Body of pancreas (tissue), 4 donors: ENCODE measurements around the gene BEST2. TPM values are rescaled to one million over a fixed set of nuclear protein-coding genes. Genes with fewer than 3 reads are reported as not detected.

Source experiments
- ATAC-seq: fragments of 150-250 bp; one replicate; pipeline ENCODE4 v1.9.1; 2016
- DNase-seq, 4 donors: peaks; one replicate each; pipeline ENCODE4 v3.0.0-alpha.2; 2019
- H3K27ac ChIP-seq, 4 donors: fragments of 200-600 bp; sonication (generic); 1 replicate in 3 of 4; 2 replicates in 1 of 4; pipeline versions ENCODE4 v1.5.1 to v1.6.1; 2016 to 2019; ENCODE audit warnings: mild to moderate bottlenecking in 1 of 4, mixed read lengths in 1 of 4, moderate library complexity in 1 of 4
- H3K27me3 ChIP-seq, 2 donors: fragments of 200-600 bp; sonication (generic); one replicate each; pipeline ENCODE4 v1.6.0; 2016; ENCODE audit warnings: mild to moderate bottlenecking in 1 of 2
- H3K36me3 ChIP-seq, 2 donors: fragments of 200-600 bp; sonication (generic); replicated peaks in 1 of 2; 2 replicates each; pipeline ENCODE4 v1.5.1; 2016; ENCODE audit warnings: low read depth in 2 of 2; ENCODE audit not compliant: insufficient read depth in 1 of 2
- H3K4me1 ChIP-seq: fragments of 200-600 bp; sonication (generic); one replicate; pipeline ENCODE4 v1.6.0; 2016
- H3K4me3 ChIP-seq, 2 donors: fragments of 200-600 bp; sonication (generic); 1 replicate in 1 of 2; 2 replicates in 1 of 2; pipeline ENCODE4 v1.5.1; 2016 to 2019
- H3K9me3 ChIP-seq, 3 donors: fragments of 200-600 bp; sonication (generic); 1 replicate in 2 of 3; 2 replicates in 1 of 3; pipeline ENCODE4 v1.5.1; 2016
- POLR2A ChIP-seq, 3 donors: fragments of 450-650 bp; IDR thresholded peaks; one replicate each; pipeline ENCODE4 v1.6.1; 2016; ENCODE audit warnings: antibody characterized with exemption in 3 of 3, mild to moderate bottlenecking in 2 of 3
- WGBS, 2 donors: methylation state at CpG; one replicate each; pipeline ENCODE4 v1.1.5; 2017; 5-methylcytosine and 5-hydroxymethylcytosine counted together
- intact Hi-C: fragments of 100-400 bp; cut with DNase I; formaldehyde crosslinking; loops from one replicate; pipeline ENCODE4 v1.15.1; 2023
- total RNA-seq, 2 donors: library from RNA; depleted of rRNA; stranded (reverse); fragments of >200 nt; gene quantifications; one replicate each; pipeline ENCODE4 v1.1.0, GENCODE V29; 2016
- TF ChIP-seq, protein P1 (sequence below), 7 experiments: fragments of 450-650 bp in 4 of 7; fragments of 200-600 bp in 3 of 7; sonication (generic) in 3 of 7; IDR thresholded peaks; one replicate each; pipeline ENCODE4 v1.5.1; 2016 to 2019; ENCODE audit warnings: antibody characterized with exemption in 7 of 7

BEST2 gene
- total RNA-seq, 2 donors from 2014 or later, result not detected

DNA sequence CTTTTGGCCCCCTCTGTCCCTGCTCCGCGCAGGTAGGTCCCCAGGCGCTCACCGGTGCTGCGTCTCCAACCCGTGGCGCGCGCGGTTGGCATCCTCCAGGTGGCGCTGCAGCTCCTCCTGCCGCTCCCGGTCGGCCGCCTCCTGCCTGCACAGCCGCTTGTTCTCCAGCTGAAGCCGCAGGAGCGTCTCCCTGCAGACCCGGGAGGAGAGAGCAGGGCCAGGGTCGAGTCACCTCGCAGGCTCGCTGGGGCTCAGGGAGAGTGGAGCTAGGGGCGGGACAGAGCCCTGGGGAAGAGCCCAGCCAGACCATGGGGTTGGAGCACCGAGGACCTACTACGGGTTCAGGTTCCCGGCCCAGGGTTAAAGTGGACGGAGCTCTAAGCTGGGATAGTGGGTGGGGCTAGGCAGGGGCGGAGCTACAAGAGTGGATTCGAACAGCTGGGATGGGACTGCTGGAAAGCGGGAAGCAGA is 14.5 kb downstream of the BEST2 start:
- no peak for TF ChIP-seq POLR2A (IDR thresholded peaks at IDR 0.05)
- TF ChIP-seq, protein P1, sequence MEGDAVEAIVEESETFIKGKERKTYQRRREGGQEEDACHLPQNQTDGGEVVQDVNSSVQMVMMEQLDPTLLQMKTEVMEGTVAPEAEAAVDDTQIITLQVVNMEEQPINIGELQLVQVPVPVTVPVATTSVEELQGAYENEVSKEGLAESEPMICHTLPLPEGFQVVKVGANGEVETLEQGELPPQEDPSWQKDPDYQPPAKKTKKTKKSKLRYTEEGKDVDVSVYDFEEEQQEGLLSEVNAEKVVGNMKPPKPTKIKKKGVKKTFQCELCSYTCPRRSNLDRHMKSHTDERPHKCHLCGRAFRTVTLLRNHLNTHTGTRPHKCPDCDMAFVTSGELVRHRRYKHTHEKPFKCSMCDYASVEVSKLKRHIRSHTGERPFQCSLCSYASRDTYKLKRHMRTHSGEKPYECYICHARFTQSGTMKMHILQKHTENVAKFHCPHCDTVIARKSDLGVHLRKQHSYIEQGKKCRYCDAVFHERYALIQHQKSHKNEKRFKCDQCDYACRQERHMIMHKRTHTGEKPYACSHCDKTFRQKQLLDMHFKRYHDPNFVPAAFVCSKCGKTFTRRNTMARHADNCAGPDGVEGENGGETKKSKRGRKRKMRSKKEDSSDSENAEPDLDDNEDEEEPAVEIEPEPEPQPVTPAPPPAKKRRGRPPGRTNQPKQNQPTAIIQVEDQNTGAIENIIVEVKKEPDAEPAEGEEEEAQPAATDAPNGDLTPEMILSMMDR (IDR thresholded peaks at IDR 0.05), result peak; percentile 51 to 90 (median 74)
- peak; percentile 80 for ATAC-seq
- H3K27ac ChIP-seq, result peak overlapping the region in 2 of 4 donors; percentile 40 to 61
- no peaks in the 10 kb centered on the region for H3K9me3 ChIP-seq
- H3K4me3 ChIP-seq, result no peak overlapping the region
- DNase-seq, result peak; percentile 82 to 91 (median 87)
- H3K36me3 ChIP-seq, result peaks cover 0 to 24% of the 10 kb centered on the region in 2 donors
- H3K27me3 ChIP-seq, result no peaks in the 10 kb centered on the region
- WGBS, 2 donors, result 42 to 49% methylated on average over 14 to 18 of the region's 30 CpGs
- peaks cover 8% of the 10 kb centered on the region for H3K4me1 ChIP-seq
- intact Hi-C loops, result no loop called here

DNA sequence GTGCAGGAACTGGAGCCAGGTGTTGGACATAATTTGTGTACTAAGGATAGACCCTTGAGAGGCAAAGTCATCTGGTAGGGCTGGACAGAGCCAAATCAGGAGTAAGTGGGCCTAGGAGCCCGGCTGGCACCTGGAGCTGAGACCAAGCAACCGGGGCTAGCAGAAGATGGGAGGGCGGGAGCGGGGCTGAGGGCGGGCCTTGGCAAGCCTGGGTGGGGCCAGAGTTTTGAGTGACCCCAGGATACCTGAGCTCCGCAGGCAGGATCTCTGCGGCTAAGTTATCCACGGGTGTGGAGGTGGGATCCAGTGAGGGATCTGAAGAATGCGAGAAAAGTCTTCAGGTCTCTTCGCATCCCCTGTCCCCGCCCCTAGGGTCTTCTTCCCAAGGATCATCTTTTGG is 15.6 kb downstream of the BEST2 start:
- H3K4me1 ChIP-seq, result peaks cover 8% of the 10 kb centered on the region
- no peaks in the 10 kb centered on the region for H3K27me3 ChIP-seq
- no peak overlapping the region for H3K27ac ChIP-seq
- DNase-seq, result no peak
- H3K36me3 ChIP-seq, result peaks cover 0 to 25% of the 10 kb centered on the region in 2 donors
- 94 to 95% methylated on average over 11 of the region's 11 CpGs for WGBS, 2 donors
- ATAC-seq, result no peak
- intact Hi-C loops, result no loop called here
- H3K4me3 ChIP-seq, result no peak overlapping the region
- TF ChIP-seq, protein P1 (IDR thresholded peaks at IDR 0.05), result no peak
- TF ChIP-seq POLR2A (IDR thresholded peaks at IDR 0.05), result no peak
- no peaks in the 10 kb centered on the region for H3K9me3 ChIP-seq

DNA sequence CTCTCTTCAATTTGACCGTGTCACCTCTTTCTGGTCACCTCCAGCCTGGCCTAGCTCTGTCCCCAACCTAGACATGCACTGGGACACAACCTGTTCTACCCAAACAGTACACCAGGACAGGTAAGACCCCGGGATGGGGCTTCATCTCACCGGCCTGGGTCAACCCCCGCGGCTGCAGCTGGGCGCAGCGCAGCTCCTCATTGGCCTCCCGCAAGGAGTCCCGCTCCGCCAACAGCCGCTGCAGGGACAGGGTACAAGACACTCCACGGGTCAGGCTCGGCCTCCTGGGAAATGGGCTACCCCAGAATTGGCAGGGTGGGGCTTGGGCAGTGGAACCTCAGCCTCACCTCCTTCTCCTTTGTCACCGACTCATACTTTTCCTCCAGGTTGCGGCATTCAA is 16.1 kb downstream of the BEST2 start:
- 95 to 98% methylated on average over 15 of the region's 15 CpGs for WGBS, 2 donors
- DNase-seq (no peak), ATAC-seq (no peak)
- Histone ChIP-seq H3K27ac (no peak overlapping the region), H3K4me1 (peaks cover 8% of the 10 kb centered on the region), H3K9me3 (no peaks in the 10 kb centered on the region), H3K27me3 (no peaks in the 10 kb centered on the region), H3K4me3 (no peak overlapping the region), H3K36me3 (peaks cover 0 to 25% of the 10 kb centered on the region in 2 donors)
- TF ChIP-seq, protein P1 (IDR thresholded peaks at IDR 0.05), result no peak
- no peak for TF ChIP-seq POLR2A (IDR thresholded peaks at IDR 0.05)
- intact Hi-C loops, result no loop called here

DNA sequence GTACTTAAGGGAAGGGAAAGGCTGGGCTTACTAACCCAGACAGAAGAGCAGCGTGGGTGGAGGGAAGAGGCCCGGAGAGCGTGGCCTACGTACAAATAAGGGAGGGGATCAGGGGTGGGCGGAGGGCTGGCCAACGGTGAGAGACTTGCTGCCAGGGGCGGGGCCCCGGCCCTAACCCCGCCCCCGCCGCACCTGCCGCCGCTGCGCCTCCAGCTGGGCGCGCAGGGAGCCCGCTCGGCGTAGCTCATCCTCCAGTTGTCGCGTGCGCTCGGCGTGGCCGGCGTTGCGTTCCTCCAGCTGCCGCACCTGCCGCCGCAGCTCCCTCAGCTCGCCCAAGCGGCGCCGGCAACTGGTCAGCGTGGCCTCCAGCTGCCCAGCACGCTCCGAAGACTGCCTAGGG is 18.1 kb downstream of the BEST2 start:
- ATAC-seq (no peak), DNase-seq (no peak)
- intact Hi-C loops, result no loop called here
- 76 to 77% methylated on average over 10 to 37 of the region's 37 CpGs for WGBS, 2 donors
- Histone ChIP-seq H3K27ac (no peak overlapping the region), H3K9me3 (no peaks in the 10 kb centered on the region), H3K4me3 (no peak overlapping the region), H3K36me3 (peaks cover 0 to 12% of the 10 kb centered on the region in 2 donors), H3K27me3 (no peaks in the 10 kb centered on the region), H3K4me1 (peaks cover 15% of the 10 kb centered on the region)
- no peak for TF ChIP-seq POLR2A (IDR thresholded peaks at IDR 0.05)
- TF ChIP-seq, protein P1 (IDR thresholded peaks at IDR 0.05), result no peak

DNA sequence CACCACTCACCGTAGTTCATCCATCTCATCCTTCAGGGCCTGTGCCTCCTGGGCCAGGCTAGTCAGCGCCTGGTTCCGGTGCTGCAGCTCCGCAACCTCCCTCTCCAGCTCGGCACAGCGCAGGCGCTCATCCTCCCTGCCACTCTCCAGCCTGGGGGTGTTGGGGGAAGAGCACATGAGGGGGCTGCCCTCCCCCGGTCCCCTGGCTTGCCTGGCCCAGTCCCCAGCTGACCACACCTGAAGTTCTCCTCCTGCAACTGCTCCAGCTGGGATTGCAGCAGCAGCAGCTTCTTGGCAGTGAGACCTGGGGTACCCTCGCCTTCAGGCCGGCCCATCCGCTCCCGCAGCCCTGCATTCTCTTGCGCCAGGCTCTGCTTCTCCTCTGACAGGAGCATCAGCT is 19.3 kb downstream of the BEST2 start:
- ATAC-seq, result no peak
- no peak overlapping the region for H3K27ac ChIP-seq
- no peaks in the 10 kb centered on the region for H3K9me3 ChIP-seq
- 91 to 94% methylated on average over 13 of the region's 13 CpGs for WGBS, 2 donors
- H3K27me3 ChIP-seq, result no peaks in the 10 kb centered on the region
- intact Hi-C loops, result no loop called here
- DNase-seq, result no peak
- peaks cover 0 to 10% of the 10 kb centered on the region in 2 donors for H3K36me3 ChIP-seq
- H3K4me1 ChIP-seq, result peaks cover 13% of the 10 kb centered on the region
- TF ChIP-seq POLR2A (IDR thresholded peaks at IDR 0.05), result no peak
- TF ChIP-seq, protein P1 (IDR thresholded peaks at IDR 0.05), result no peak
- H3K4me3 ChIP-seq, result no peak overlapping the region
